CD4-positive, alpha-beta T cell treated with Interleukin-6 for 4 hours (primary cell): ENCODE measurements around the gene C16orf46.

Source experiments
- DNase-seq: peaks from one replicate; pipeline ENCODE4 v3.0.0-alpha.2; 2020; ENCODE audit warnings: mixed read lengths

C16orf46 gene

DNA sequence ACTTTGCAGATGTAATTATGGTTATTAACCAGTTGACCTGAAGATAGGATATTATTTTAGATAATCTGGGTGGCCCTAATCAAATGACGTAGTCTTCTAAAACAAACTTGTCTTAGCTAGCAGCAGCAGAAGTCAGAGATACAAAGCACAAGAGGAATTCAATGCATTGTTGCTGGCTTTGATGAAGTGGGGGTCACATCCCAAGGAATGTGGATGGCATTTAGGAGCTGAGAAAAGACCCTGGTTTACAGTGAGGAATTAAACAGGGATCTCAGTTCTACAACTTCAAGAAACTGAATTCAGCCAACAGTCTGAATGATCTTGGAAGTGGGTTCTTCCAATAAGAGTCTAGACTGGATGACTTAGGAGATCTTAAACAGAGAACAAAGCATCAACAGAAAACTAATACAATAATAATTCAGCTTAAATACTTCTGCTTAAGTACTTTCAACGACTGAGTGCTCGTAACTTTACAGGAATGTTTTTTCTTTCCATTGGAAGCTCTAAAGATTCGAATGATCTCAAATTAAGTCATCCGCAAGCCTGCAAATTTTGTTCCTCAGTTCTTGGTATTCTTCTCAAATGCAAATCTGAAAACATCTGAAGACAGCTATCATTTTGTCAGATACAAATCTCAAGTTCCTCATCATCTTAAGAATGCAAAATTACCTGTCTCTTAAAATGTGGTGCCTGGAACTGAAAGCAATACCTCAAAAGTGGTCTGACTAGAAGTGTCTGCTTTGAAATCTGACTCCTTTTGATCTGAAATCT is 3.3 kb downstream of the C16orf46 start:
- DNase-seq, result no peak

GRCh38 chr16:81071805-81072204 is 5.2 kb downstream of the C16orf46 start:
- DNase-seq, result no peak

- DNase-seq, result no peak
Measured at GRCh38 chr16:81070979-81071378, 6.1 kb downstream of the C16orf46 start.

GRCh38 chr16:81069063-81069462 is 8.0 kb downstream of the C16orf46 start:
- no peak for DNase-seq

- DNase-seq, result no peak
Measured at GRCh38 chr16:81067166-81067565, 9.9 kb downstream of the C16orf46 start.

DNA sequence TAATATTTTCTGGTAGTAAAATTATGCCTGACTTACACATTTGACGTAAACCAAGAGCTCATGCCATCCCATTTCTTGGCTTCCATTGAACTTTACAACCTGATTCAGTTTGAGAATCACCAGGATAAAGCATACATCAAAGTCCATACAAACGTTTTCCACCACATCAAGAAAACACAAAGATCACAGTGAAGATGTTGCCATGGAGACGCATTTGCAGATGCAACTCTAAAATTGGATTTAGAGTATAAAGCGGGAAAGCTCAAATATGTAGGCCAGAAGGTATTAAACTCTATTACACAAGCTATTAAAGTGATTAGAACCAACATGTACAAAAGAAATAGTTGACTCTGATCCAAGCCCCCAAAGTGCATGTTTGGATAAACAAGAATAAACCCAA is 10.4 kb downstream of the C16orf46 start:
- no peak for DNase-seq

- DNase-seq, result no peak
Measured at GRCh38 chr16:81061871-81062608, 15.0 kb downstream of the C16orf46 start.

DNA sequence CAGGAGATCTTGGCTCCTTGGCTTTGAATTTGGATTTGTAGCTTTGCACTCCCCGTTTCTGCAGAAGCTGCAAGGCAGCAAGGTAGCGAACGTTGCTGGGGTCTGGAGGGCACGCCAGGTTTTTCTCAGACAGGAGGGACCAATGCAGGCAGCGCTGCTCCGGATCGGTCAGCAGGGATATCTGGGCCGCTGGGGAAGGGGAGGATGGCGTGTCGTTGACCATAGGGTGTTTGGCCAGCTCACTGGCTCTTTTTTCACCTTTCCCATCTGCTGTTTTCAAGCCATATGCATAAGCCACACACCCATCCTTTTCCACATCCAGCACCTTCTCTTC is 15.8 kb downstream of the C16orf46 start:
- no peak for DNase-seq

DNA sequence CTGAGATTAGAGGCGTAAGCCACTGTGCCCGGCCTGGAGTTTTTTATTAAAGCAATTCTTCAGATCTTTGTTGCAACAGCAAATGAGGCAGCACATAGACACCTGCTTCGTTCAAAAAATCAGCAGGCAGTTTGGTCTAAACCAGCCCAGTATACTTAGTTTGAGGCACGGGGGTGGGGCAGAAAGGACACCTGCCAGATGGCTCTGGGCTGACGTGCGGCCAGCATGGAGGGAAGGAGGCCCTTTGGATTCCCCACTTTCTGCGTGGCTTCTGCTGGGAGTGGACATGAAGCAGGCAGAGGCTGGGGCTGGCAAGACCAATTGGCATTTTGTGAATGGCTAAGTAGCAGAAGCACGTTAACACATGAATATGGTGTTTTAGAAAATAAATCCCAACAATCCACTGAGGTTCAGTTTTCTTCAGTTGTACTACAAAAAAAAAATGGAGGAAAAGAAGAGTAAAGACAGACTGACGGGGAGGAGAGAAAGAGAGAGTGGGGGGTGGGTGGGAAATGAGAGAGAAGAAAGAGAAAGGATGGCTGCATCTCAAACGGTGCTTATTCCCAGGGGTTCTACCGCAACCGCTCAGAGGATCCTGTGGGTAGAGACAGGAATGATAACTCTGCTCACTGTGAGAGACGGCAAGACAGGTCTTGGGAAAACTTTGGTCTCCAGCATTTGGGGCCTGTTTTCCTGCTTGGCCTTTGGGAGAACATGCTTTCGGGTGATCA is 16.3 kb downstream of the C16orf46 start:
- DNase-seq, result no peak

GRCh38 chr16:81053761-81054160 is 23.3 kb downstream of the C16orf46 start:
- no peak for DNase-seq

GRCh38 chr16:81042821-81043220 is 34.2 kb downstream of the C16orf46 start:
- no peak for DNase-seq

GRCh38 chr16:81041696-81042095 is 35.3 kb downstream of the C16orf46 start:
- DNase-seq, result no peak

- DNase-seq, result no peak
Measured at GRCh38 chr16:81040842-81041241, 36.2 kb downstream of the C16orf46 start.

- no peak for DNase-seq
Measured at GRCh38 chr16:81040131-81040530, 36.9 kb downstream of the C16orf46 start.

GRCh38 chr16:81036751-81037350 is 40.2 kb downstream of the C16orf46 start:
- no peak for DNase-seq

- peak; percentile 63 for DNase-seq
Measured at GRCh38 chr16:81035975-81036750, 40.9 kb downstream of the C16orf46 start.

DNA sequence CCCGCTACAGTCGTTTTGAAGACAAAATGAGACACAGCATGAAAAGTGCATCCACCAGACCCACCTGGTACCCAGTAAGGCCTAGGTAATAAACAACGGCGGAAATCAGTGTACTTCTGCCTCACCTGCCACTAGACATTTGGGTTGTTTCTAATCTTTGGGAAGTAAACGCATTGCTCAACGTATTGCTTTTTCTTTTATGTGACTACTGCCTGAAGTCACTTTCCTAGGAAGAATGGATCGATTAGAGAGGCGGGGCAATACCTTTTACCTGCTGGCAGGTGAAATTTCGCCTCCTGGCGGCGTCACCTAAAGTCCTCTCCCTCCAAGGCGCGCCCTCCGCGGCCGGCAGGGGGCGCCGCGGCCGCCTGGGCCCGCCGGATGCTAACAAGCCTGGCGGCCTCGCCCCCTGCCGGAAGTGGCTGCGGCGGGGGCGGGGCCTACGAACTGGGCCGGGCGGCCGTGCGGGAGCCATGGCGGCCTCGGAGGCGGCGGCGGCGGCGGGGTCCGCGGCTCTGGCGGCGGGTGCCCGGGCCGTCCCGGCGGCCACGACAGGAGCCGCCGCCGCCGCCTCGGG is 41.6 kb downstream of the C16orf46 start, which contains the start of gene ATMIN:
Gene ATMIN, plus strand, starts transcription at position 445 of the 577 bp plus-strand sequence. Its CDS starts 29 bp downstream, at position 474.
- DNase-seq, result peak; percentile 92

- DNase-seq, result no peak
Measured at GRCh38 chr16:81029930-81030604, 47.0 kb downstream of the C16orf46 start.

DNA sequence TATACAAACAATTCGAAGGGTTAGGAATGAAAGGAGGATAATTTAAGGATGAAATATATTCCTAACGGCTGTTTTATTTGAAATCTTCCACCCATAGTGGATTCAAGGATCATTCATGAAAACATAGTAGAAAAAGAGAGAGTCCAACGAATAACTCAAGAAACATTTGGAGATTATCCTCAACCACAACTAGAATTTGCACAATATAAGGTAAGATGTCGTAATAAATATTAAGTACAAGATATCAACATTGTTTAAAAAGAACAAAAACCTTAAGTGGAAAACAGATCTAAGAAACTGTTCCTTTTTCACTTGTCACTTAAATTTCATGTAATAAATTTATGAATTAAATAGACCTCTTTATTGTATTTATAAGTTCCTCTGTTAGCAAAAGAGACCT is 50.6 kb downstream of the C16orf46 start:
- no peak for DNase-seq

- no peak for DNase-seq
Measured at GRCh38 chr16:81018496-81018895, 58.5 kb downstream of the C16orf46 start.

DNA sequence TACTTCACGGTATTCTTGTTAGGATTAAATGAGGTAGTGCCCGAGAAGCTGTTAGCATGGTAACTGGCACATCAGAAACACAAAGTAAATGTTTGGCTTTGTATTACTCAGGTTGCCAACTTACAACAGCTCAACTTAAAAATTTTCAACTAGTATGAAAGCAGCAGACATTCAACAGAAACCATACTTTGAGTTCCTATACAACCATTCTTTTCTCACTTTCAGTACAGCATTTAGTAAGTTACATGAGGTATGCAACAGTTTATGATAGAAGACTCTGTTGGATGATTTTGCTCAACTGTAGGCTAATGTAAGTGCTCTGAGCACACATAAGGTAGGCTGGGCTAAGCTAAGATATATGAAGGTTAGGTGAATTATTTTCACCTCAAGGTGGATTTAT is 62.4 kb downstream of the C16orf46 start:
- no peak for DNase-seq
